ENCODE data around the gene BRINP1. TPM values are rescaled to one million over a fixed set of nuclear protein-coding genes. Genes with fewer than 3 reads are reported as not detected.

Gene BRINP1
- total and polyA plus RNA-seq, 2 donors (not counting 1 experiment from before 2014, with no cell fraction given) = 0.06 to 0.33 TPM

DNA sequence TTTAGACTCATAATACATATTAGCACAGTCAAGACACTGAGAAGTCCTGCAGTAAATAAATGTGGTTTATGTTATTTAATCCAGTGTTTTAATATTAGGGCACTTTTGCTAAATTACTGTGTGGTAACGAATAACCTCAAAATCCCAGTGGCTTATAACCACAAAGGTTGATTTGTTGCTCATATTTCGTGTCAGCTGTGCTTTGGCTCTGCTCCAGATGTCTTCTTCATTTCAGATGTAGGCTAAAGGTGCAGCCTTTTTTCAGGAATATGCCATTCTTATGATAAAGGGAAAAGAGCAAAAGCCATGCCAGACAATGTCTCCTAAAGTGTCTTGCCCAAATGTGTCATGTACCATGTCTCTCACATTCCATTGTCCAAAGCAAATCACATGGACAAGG, 144.8 kb downstream of the BRINP1 start:
- no peak for DNase-seq (ENCODE audit: low read depth in 2 of 2)
- no peak overlapping the region for H3K27ac ChIP-seq (ENCODE audit: insufficient read depth, low read length)

GRCh38 chr9:119221276-119221675, 148.0 kb downstream of the BRINP1 start:
- Histone ChIP-seq H3K4me1 (ENCODE audit: control insufficient read depth, extremely low read depth, insufficient read depth, low read length) (no peaks in the 10 kb centered on the region), H3K27ac (ENCODE audit: insufficient read depth, low read length) (no peak overlapping the region), H3K36me3 (ENCODE audit: control insufficient read depth, insufficient read depth, low read length) (no peaks in the 10 kb centered on the region), H2AFZ (ENCODE audit: low read length) (no peak overlapping the region), H3K9ac (ENCODE audit: insufficient read depth, low read length) (no peak overlapping the region), H3K27me3 (ENCODE audit: control insufficient read depth, insufficient read depth, low read length) (no peaks in the 10 kb centered on the region), H3K4me3 (replicated peaks in 1 of 4; ENCODE audit: control extremely low read depth in 1 of 4, insufficient read depth in 1 of 4, low read depth in 3 of 4, low read length in 4 of 4) (no peak overlapping the region), H3K9me3 (ENCODE audit: control insufficient read depth, insufficient read depth, low read depth, low read length) (no peaks in the 10 kb centered on the region), H3K4me2 (ENCODE audit: extremely low read depth, insufficient read depth, low read length) (no peak overlapping the region), H4K20me1 (ENCODE audit: control insufficient read depth, extremely low read depth, insufficient read depth, low read length) (no peaks in the 10 kb centered on the region), H3K79me2 (ENCODE audit: control insufficient read depth, insufficient read depth, low read length) (no peaks in the 10 kb centered on the region)
- TF ChIP-seq, protein P1, sequence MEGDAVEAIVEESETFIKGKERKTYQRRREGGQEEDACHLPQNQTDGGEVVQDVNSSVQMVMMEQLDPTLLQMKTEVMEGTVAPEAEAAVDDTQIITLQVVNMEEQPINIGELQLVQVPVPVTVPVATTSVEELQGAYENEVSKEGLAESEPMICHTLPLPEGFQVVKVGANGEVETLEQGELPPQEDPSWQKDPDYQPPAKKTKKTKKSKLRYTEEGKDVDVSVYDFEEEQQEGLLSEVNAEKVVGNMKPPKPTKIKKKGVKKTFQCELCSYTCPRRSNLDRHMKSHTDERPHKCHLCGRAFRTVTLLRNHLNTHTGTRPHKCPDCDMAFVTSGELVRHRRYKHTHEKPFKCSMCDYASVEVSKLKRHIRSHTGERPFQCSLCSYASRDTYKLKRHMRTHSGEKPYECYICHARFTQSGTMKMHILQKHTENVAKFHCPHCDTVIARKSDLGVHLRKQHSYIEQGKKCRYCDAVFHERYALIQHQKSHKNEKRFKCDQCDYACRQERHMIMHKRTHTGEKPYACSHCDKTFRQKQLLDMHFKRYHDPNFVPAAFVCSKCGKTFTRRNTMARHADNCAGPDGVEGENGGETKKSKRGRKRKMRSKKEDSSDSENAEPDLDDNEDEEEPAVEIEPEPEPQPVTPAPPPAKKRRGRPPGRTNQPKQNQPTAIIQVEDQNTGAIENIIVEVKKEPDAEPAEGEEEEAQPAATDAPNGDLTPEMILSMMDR (conservative IDR thresholded peaks at IDR 0.05 in 1 of 2, IDR thresholded peaks at IDR 0.05 in 1 of 2; ENCODE audit: low read depth in 1 of 2, low read length in 2 of 2) = no peak
- no peak for TF ChIP-seq EZH2 (IDR thresholded peaks at IDR 0.05; ENCODE audit: low read length, missing control alignments)
- DNase-seq (ENCODE audit: low read depth in 2 of 2) = no peak

More for the DNA sequence above, 144.8 kb downstream of the BRINP1 start:
- H4K20me1 ChIP-seq (ENCODE audit: control insufficient read depth, extremely low read depth, insufficient read depth, low read length) = no peaks in the 10 kb centered on the region
- no peaks in the 10 kb centered on the region for H3K4me1 ChIP-seq (ENCODE audit: control insufficient read depth, extremely low read depth, insufficient read depth, low read length)
- H3K9ac ChIP-seq (ENCODE audit: insufficient read depth, low read length) = no peak overlapping the region
- no peaks in the 10 kb centered on the region for H3K79me2 ChIP-seq (ENCODE audit: control insufficient read depth, insufficient read depth, low read length)
- no peak overlapping the region for H2AFZ ChIP-seq (ENCODE audit: low read length)
- H3K9me3 ChIP-seq (ENCODE audit: control insufficient read depth, insufficient read depth, low read depth, low read length) = no peaks in the 10 kb centered on the region
- TF ChIP-seq, protein P1 (conservative IDR thresholded peaks at IDR 0.05 in 1 of 2, IDR thresholded peaks at IDR 0.05 in 1 of 2; ENCODE audit: low read depth in 1 of 2, low read length in 2 of 2) = no peak
- no peak for TF ChIP-seq EZH2 (IDR thresholded peaks at IDR 0.05; ENCODE audit: low read length, missing control alignments)
- H3K27me3 ChIP-seq (ENCODE audit: control insufficient read depth, insufficient read depth, low read length) = no peaks in the 10 kb centered on the region
- H3K36me3 ChIP-seq (ENCODE audit: control insufficient read depth, insufficient read depth, low read length) = no peaks in the 10 kb centered on the region
- H3K4me2 ChIP-seq (ENCODE audit: extremely low read depth, insufficient read depth, low read length) = no peak overlapping the region
- H3K4me3 ChIP-seq (replicated peaks in 1 of 4; ENCODE audit: control extremely low read depth in 1 of 4, insufficient read depth in 1 of 4, low read depth in 3 of 4, low read length in 4 of 4) = no peak overlapping the region

DNA sequence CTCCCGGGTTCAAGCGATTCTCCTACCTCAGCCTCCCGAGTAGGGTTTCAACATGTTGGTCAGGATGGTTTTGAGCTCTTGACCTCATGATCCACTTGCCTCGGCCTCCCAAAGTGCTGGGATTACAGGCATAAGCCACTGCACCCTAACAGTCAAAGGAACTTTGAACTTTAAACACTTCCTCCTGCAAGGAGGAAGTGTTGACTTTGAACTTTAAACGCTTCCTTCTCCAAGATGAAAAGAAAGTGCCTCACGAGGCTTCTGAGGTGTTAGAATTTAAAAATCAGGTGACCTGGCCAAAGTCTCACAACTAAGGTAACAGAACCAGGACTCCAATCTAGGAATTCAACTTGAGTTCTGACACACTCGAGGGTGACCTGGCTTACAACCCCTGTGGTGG, 150.9 kb downstream of the BRINP1 start:
- no peaks in the 10 kb centered on the region for H3K27me3 ChIP-seq (ENCODE audit: control insufficient read depth, insufficient read depth, low read length)
- no peak overlapping the region for H2AFZ ChIP-seq (ENCODE audit: low read length)
- no peak overlapping the region for H3K4me3 ChIP-seq (replicated peaks in 1 of 4; ENCODE audit: control extremely low read depth in 1 of 4, insufficient read depth in 1 of 4, low read depth in 3 of 4, low read length in 4 of 4)
- no peak overlapping the region for H3K27ac ChIP-seq (ENCODE audit: insufficient read depth, low read length)
- no peak overlapping the region for H3K4me2 ChIP-seq (ENCODE audit: extremely low read depth, insufficient read depth, low read length)
- TF ChIP-seq, protein P1 (conservative IDR thresholded peaks at IDR 0.05 in 1 of 2, IDR thresholded peaks at IDR 0.05 in 1 of 2; ENCODE audit: low read depth in 1 of 2, low read length in 2 of 2) = no peak
- no peak for TF ChIP-seq EZH2 (IDR thresholded peaks at IDR 0.05; ENCODE audit: low read length, missing control alignments)
- no peaks in the 10 kb centered on the region for H4K20me1 ChIP-seq (ENCODE audit: control insufficient read depth, extremely low read depth, insufficient read depth, low read length)
- DNase-seq (ENCODE audit: low read depth in 2 of 2) = no peak
- no peaks in the 10 kb centered on the region for H3K79me2 ChIP-seq (ENCODE audit: control insufficient read depth, insufficient read depth, low read length)
- H3K9ac ChIP-seq (ENCODE audit: insufficient read depth, low read length) = no peak overlapping the region
- no peaks in the 10 kb centered on the region for H3K9me3 ChIP-seq (ENCODE audit: control insufficient read depth, insufficient read depth, low read depth, low read length)
- no peaks in the 10 kb centered on the region for H3K4me1 ChIP-seq (ENCODE audit: control insufficient read depth, extremely low read depth, insufficient read depth, low read length)
- H3K36me3 ChIP-seq (ENCODE audit: control insufficient read depth, insufficient read depth, low read length) = no peaks in the 10 kb centered on the region

Data from fibroblast of lung (primary cell).